Neural crest cell (in vitro differentiated cells): ENCODE measurements around the gene RALGAPB. TPM values are rescaled to one million over a fixed set of nuclear protein-coding genes. Genes with fewer than 3 reads are reported as not detected.
"Not testable (repeated sequence)": the region's sequence is repeated elsewhere in the genome, so short reads cannot be mapped to it uniquely, and the experiment has no call there.

Source experiments
- DNase-seq: peaks from one replicate; pipeline ENCODE4 v3.0.0; 2021; ENCODE audit warnings: low read depth, mixed read lengths, low spot score
- H3K27ac Mint-ChIP-seq: one replicate; pipeline ENCODE4 v1.8.0; 2021; ENCODE audit warnings: mild to moderate bottlenecking, mixed read lengths; ENCODE audit not compliant: unreplicated experiment
- H3K27me3 Mint-ChIP-seq: 2 replicates; pipeline ENCODE4 v1.8.0; 2021; ENCODE audit warnings: low read depth, mild to moderate bottlenecking, mixed read lengths
- H3K36me3 Mint-ChIP-seq: 2 replicates; pipeline ENCODE4 v1.8.0; 2021; ENCODE audit warnings: low read depth, mild to moderate bottlenecking, mixed read lengths
- H3K4me1 Mint-ChIP-seq: 2 replicates; pipeline ENCODE4 v1.8.0; 2021; ENCODE audit warnings: mixed read lengths
- H3K4me3 Mint-ChIP-seq: one replicate; pipeline ENCODE4 v1.8.0; 2021; ENCODE audit warnings: mild to moderate bottlenecking, mixed read lengths
- H3K9me3 Mint-ChIP-seq: 2 replicates; pipeline ENCODE4 v1.8.0; 2021; ENCODE audit warnings: mixed read lengths
- CTCF ChIP-seq: fragments of 200-600 bp; sonication (generic); conservative IDR thresholded peaks from 2 replicates; pipeline ENCODE4 v1.5.0; 2021; ENCODE audit warnings: antibody characterized with exemption, mild to moderate bottlenecking
- total RNA-seq: library from RNA; stranded (reverse); gene quantifications from 2 replicates; pipeline ENCODE4 v1.2.1, GENCODE V29; 2021

Gene RALGAPB
- total RNA-seq, 1 donor from 2014 or later: 34.7 TPM

GRCh38 chr20:38458314-38458713, 14.3 kb upstream of the RALGAPB start:
- Mint-ChIP-seq H3K4me3 (no peak overlapping the region), H3K4me1 (peaks cover 5% of the 10 kb centered on the region), H3K36me3 (no peaks in the 10 kb centered on the region), H3K27ac (no peak overlapping the region), H3K9me3 (no peaks in the 10 kb centered on the region), H3K27me3 (peaks cover 4% of the 10 kb centered on the region)
- TF ChIP-seq CTCF: no peak
- DNase-seq: no peak

GRCh38 chr20:38460040-38460623, 12.5 kb upstream of the RALGAPB start:
- H3K36me3 Mint-ChIP-seq: no peaks in the 10 kb centered on the region
- peaks cover 5% of the 10 kb centered on the region for H3K4me1 Mint-ChIP-seq
- DNase-seq: no peak
- no peaks in the 10 kb centered on the region for H3K9me3 Mint-ChIP-seq
- peaks cover 4% of the 10 kb centered on the region for H3K27me3 Mint-ChIP-seq
- no peak for TF ChIP-seq CTCF
- no peak overlapping the region for H3K27ac Mint-ChIP-seq
- H3K4me3 Mint-ChIP-seq: no peak overlapping the region

GRCh38 chr20:38460631-38461030, 12.0 kb upstream of the RALGAPB start:
- not testable (repeated sequence) for H3K27ac Mint-ChIP-seq, H3K4me3 Mint-ChIP-seq, H3K4me1 Mint-ChIP-seq, DNase-seq, H3K9me3 Mint-ChIP-seq, H3K27me3 Mint-ChIP-seq, H3K36me3 Mint-ChIP-seq

GRCh38 chr20:38461167-38461566, 11.5 kb upstream of the RALGAPB start:
- not testable (repeated sequence) for H3K36me3 Mint-ChIP-seq, H3K27ac Mint-ChIP-seq, H3K4me3 Mint-ChIP-seq, DNase-seq, H3K9me3 Mint-ChIP-seq, H3K27me3 Mint-ChIP-seq, H3K4me1 Mint-ChIP-seq

- not testable (repeated sequence) for H3K9me3 Mint-ChIP-seq, H3K27ac Mint-ChIP-seq, H3K27me3 Mint-ChIP-seq, DNase-seq, H3K36me3 Mint-ChIP-seq, H3K4me1 Mint-ChIP-seq, H3K4me3 Mint-ChIP-seq
Observed at GRCh38 chr20:38461569-38461968, 11.1 kb upstream of the RALGAPB start.

GRCh38 chr20:38466171-38466570, 6.5 kb upstream of the RALGAPB start:
- no peak overlapping the region for H3K27ac Mint-ChIP-seq
- no peaks in the 10 kb centered on the region for H3K9me3 Mint-ChIP-seq
- no peak for TF ChIP-seq CTCF
- no peaks in the 10 kb centered on the region for H3K36me3 Mint-ChIP-seq
- H3K4me1 Mint-ChIP-seq: no peaks in the 10 kb centered on the region
- H3K27me3 Mint-ChIP-seq: peaks cover 35% of the 10 kb centered on the region
- H3K4me3 Mint-ChIP-seq: no peak overlapping the region
- no peak for DNase-seq

GRCh38 chr20:38466983-38467382, 5.7 kb upstream of the RALGAPB start:
- TF ChIP-seq CTCF: no peak
- no peak overlapping the region for H3K4me3 Mint-ChIP-seq
- no peak for DNase-seq
- peaks cover 43% of the 10 kb centered on the region for H3K27me3 Mint-ChIP-seq
- peaks cover 3% of the 10 kb centered on the region for H3K4me1 Mint-ChIP-seq
- H3K36me3 Mint-ChIP-seq: no peaks in the 10 kb centered on the region
- no peak overlapping the region for H3K27ac Mint-ChIP-seq
- no peaks in the 10 kb centered on the region for H3K9me3 Mint-ChIP-seq
